ENCODE measurements around the gene NANOGP8.
"Not testable (repeated sequence)": the region's sequence is repeated elsewhere in the genome, so short reads cannot be mapped to it uniquely, and the experiment has no call there.

The NANOGP8 gene

DNA sequence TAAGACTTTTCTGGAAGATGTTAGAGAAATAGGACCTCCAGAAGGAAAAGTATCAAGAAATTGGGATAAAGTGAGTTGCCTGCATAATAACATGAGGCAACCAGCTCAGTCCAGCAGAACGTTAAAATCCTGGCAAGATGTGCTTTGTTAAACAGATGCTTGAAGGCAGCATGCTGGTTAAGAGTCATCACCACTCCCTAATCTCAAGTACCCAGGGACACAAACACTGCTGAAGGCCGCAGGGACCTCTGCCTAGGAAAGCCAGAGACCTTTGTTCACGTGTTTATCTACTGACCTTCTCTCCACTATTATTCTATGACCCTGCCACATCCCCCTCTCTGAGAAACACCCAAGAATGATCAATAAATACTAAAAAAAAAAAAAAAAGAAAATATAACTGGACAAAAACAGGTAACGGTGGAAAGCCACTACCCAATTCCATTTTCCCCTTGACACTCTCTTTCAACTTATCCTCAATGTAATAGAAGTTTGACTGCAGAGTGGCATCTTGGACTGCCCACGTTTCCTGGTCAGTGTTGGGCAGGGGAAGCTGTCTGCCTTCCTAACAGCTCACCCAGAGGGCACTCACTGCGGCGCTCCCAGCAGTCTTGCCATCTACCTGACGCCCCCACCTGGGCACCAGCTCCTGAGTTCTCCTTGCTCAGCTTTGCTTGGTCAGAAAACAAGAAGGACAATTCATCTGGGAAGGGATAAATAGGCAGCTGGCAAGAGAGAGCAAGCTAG lies at the start of gene NANOGP8:
Gene NANOGP8, minus strand, starts transcription at position 120 of the 744 bp plus-strand sequence. CDS start 185 bp downstream, outside the sequence.
- not testable (repeated sequence) for DNase-seq

GRCh38 chr15:35134299-35134698 lies 49.2 kb upstream of the NANOGP8 start:
- no peak for DNase-seq

DNA sequence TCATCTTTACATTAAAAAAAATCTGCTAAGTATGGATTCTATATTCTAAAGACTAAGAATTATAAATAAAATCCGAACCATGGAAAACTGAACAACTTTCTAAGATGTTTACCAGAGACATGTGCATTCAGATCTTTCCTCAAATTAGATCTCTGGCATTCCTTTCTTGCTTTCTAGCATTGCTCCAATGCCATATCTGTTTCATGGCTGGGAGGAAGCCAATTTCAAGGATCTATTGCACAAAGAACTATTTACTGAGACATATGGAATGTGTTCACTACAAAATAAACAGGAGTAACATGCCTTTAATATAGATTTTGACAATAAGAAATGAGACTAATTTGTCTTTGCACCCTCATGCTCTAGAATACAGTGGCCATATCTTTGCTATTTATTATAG lies 45.1 kb upstream of the NANOGP8 start:
- no peak for DNase-seq

GRCh38 chr15:35129361-35129760 lies 44.3 kb upstream of the NANOGP8 start:
- no peak for DNase-seq

GRCh38 chr15:35127717-35128116 lies 42.6 kb upstream of the NANOGP8 start:
- no peak for DNase-seq

DNA sequence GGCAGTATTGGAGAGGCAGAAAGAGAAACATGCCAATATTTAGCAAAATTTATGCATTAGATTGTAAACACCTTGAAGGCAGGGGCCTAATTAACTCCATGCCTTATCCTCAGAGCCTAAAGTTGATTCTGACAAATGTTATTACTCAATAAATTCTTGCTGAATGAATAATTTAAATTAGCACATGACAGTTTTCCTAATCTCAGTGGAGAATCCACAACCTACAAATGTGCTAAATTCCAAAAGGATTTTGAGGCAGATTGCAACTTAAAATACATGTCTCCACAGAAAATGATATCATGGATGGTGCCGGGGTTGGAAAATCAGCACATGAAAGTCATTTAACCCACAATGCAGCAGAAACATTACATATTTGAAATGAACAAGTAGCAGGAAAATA lies 41.1 kb upstream of the NANOGP8 start:
- DNase-seq: no peak

GRCh38 chr15:35123743-35124142 lies 38.6 kb upstream of the NANOGP8 start:
- no peak for DNase-seq

GRCh38 chr15:35121611-35122359 lies 36.7 kb upstream of the NANOGP8 start:
- DNase-seq: no peak

GRCh38 chr15:35120173-35120572 lies 35.1 kb upstream of the NANOGP8 start:
- no peak for DNase-seq

DNA sequence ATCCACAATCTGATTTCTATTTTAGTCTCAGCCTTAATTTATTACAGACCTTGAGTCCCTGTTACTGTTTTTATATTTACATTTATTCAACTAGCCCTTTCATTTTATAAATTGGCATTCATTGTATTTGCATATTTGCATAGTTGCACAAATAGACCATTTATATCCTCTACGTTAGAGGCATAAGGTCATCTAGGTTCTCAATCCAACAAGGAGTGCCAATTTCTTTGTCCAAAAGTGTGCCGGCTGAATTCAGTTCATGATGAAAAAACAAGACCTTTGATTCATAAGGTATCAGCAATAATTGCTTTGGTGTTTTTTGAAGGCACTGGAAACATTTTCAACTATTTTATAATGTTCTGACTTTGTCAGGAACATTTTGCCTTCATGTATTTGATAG lies 33.9 kb upstream of the NANOGP8 start:
- DNase-seq: no peak

- no peak for DNase-seq
Observed at GRCh38 chr15:35117543-35118265, 32.6 kb upstream of the NANOGP8 start.

- DNase-seq: no peak
Observed at GRCh38 chr15:35115155-35115725, 30.1 kb upstream of the NANOGP8 start.

DNA sequence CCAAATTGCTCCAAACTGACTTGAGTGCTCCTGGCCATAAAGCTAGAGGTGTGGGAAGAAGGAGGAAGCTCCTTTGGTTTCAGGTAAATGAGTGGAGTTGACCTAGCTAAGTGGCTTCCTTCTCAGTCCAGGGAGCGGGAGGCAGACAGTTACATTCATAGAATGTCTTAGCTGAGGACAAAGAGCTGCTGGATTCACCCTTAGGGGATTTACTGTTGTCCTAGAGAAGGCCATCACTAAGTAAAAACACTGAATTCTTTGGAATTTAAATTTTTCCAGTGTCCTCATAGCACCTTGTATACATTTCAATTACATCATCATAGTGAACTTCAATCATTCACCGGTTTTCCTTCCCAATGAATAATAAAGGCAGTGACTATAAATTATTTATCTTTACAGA lies 27.3 kb upstream of the NANOGP8 start:
- no peak for DNase-seq

GRCh38 chr15:35111861-35112260 lies 26.8 kb upstream of the NANOGP8 start:
- no peak for DNase-seq

DNA sequence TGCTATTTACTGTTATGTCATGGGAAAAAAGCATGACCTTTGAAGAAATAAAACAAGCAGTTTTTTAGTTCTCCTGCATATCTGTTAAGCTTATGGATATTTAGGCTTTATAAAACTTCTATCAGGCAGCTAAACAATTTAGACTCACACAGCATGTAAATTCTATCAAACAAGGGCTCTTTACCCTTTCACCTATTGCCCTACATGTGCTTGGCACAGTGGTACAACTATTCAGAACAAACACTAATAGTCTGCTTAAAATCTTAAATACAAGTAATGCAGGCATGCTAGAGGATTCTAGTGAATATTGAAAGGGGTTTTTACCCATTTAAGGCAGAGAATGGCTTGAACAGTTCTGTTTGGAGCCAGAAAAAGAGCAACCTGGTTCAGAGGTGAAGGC lies 23.4 kb upstream of the NANOGP8 start:
- no peak for DNase-seq

DNA sequence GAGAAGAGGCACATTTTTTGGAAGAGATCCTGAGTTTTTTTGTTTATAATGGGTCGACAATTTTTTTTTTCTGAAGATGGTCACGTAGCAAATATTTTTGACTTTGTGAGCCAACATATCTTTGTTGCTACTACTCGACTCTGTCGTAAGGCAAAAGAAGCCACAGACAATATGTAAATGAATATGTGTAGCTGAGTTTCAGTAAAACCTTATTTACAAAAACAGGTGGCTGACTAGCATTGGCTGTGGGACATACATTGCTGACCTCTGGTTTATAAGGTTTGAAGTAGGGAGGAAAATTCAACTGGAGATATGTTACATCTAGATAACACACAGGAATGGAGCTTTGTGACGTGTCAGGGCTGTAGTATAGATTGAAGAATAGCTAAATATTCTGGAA lies 22.5 kb upstream of the NANOGP8 start:
- no peak for DNase-seq

DNA sequence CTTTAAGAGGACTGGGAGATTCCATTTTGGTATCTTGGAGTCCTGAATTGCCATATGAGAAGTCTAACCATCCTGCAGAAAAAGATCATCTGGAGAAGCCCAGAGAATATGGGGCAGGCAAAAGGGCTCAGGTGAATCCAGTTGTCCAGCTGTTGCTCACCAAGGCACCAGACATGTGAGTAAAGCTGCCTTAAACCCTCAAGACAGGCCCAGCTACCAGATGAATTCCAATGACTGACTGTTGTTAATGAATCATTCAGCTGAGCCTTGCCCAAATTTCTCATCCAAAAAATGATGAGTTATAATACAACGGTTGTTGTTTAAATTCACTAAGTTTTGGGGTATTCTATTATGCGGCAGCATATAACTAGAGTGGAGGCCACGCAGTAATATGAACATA lies 22.0 kb upstream of the NANOGP8 start:
- DNase-seq: no peak

DNA sequence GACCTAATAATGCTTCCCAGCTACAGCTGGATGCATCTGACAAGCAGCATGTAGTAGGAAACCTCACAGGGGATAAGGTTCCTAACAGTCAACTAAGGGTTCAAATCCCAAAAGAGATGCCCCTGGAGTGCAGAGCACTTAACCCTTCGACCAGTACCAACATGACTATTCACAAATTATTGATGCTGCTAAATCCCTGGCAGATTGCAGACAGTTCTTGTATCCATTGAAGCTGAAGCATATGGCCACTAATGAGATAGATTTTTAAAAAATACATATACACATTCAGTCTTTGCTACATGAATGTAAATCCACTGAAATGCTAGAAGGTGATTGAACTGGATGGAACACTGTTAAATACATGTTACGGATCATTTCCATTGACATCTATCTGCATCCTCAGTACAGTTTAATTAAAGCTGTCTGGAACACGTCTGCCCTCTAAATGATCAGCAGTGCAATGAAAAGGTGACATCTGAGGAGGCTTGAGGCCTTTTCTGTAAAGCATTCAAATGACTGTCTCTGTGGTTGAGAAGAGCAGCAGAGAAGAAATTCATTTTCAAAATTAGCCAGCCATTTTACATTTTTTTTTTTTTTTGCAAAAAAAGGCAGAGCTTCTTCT lies 19.5 kb upstream of the NANOGP8 start:
- DNase-seq: no peak

- DNase-seq: no peak
Observed at GRCh38 chr15:35102186-35102585, 17.1 kb upstream of the NANOGP8 start.

- no peak for DNase-seq
Observed at GRCh38 chr15:35101335-35101734, 16.2 kb upstream of the NANOGP8 start.

DNA sequence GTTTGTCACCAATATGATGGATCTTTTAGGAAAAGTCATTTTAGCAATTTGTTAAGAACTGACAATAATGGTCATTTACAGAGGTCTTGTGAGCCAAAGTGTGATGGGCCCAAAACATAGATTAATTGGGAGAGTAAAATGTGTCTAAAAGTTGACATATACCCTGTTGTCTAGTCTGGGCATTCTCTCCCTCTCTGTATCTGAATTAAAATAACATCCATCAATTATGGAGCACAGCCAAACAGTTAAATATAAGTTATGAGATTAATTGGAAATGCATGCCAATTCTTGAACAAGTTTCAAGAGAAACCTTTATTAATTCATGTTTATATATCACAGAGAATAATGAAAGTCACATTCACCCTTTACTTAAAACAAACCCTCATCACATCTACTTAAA lies 13.6 kb upstream of the NANOGP8 start:
- DNase-seq: no peak

DNA sequence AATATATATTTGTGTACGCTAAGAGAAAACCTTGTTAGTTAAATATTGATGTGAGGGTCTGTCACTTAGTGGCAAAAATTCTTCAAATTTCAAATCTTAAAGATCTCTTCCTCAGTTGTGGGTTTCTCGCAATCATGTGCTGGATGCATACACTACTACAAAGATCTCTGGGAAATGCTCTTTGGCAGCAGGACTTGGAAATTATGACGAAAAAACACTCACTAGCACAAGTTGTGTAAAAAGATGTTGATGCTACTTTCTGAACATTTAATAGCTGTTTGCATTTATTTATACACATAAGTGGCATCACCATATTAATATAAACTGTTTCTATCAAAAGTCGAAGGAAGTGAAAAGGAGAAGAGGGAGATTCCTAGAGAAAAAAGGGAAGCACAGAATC lies 10.8 kb upstream of the NANOGP8 start:
- DNase-seq: no peak

DNA sequence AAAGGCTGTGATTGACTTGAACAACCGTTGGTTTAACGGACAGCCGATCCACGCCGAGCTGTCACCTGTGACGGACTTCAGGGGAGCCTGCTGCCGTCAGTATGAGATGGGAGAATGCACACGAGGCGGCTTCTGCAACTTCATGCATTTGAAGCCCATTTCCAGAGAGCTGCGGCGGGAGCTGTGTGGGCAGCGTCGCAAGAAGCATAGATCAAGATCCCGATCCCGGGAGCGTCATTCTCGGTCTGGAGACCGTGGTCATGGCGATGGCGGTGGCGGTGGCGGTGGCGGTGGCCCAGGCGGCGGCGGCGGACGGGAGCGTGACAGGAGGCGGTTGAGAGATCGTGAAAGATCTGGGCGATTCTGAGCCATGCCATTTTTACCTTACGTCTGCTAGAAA lies 7.8 kb upstream of the NANOGP8 start:
- no peak for DNase-seq
